Fibroblast of lung (primary cell): ENCODE results near the gene ANO1. TPM values are rescaled to one million over a fixed set of nuclear protein-coding genes. Genes with fewer than 3 reads are reported as not detected.

Experiments
- DNase-seq, 2 donors: peaks; one replicate each; pipeline versions ENCODE4 v3.0.0 to v3.0.0-alpha.2; 2010; ENCODE audit warnings: low read depth in 2 of 2
- H2AFZ ChIP-seq: 2 replicates; pipeline ENCODE4 v1.5.1; 2012; ENCODE audit warnings: low read length, control low read depth, inconsistent platforms
- H3K27ac ChIP-seq: 2 replicates; pipeline ENCODE4 v1.5.1; 2011; ENCODE audit warnings: low read length, control low read depth; ENCODE audit not compliant: insufficient read depth
- H3K27me3 ChIP-seq: 2 replicates; pipeline ENCODE4 v1.5.1; 2011; ENCODE audit warnings: mild to moderate bottlenecking, low read length; ENCODE audit not compliant: control insufficient read depth, insufficient read depth
- H3K36me3 ChIP-seq: 2 replicates; pipeline ENCODE4 v1.5.1; 2011; ENCODE audit warnings: low read length; ENCODE audit not compliant: control insufficient read depth, insufficient read depth
- H3K4me1 ChIP-seq: 2 replicates; pipeline ENCODE4 v1.5.1; 2011; ENCODE audit warnings: low read length; ENCODE audit not compliant: control insufficient read depth, insufficient read depth; ENCODE audit errors: extremely low read depth
- H3K4me2 ChIP-seq: 2 replicates; pipeline ENCODE4 v1.5.1; 2011; ENCODE audit warnings: low read length, control low read depth; ENCODE audit not compliant: insufficient read depth; ENCODE audit errors: extremely low read depth
- H3K4me3 ChIP-seq, 4 experiments: fragments of 200-600 bp in 1 of 4; sonication (generic) in 1 of 4; replicated peaks in 1 of 4; 2 replicates each; pipeline ENCODE4 v1.5.1; 2011 to 2016; ENCODE audit warnings: low read length in 4 of 4, low read depth in 3 of 4, mild to moderate bottlenecking in 3 of 4, control low read depth in 2 of 4, inconsistent platforms in 1 of 4, mixed read lengths in 1 of 4; ENCODE audit not compliant: insufficient read depth in 1 of 4; ENCODE audit errors: control extremely low read depth in 1 of 4
- H3K79me2 ChIP-seq: 2 replicates; pipeline ENCODE4 v1.5.1; 2012; ENCODE audit warnings: mild to moderate bottlenecking, low read length, inconsistent platforms; ENCODE audit not compliant: control insufficient read depth, insufficient read depth
- H3K9ac ChIP-seq: 2 replicates; pipeline ENCODE4 v1.5.1; 2011; ENCODE audit warnings: mild to moderate bottlenecking, low read length, control low read depth; ENCODE audit not compliant: insufficient read depth
- H3K9me3 ChIP-seq: 2 replicates; pipeline ENCODE4 v1.5.1; 2012; ENCODE audit warnings: low read depth, low read length; ENCODE audit not compliant: control insufficient read depth, insufficient read depth
- H4K20me1 ChIP-seq: 2 replicates; pipeline ENCODE4 v1.5.1; 2011; ENCODE audit warnings: low read length; ENCODE audit not compliant: control insufficient read depth, insufficient read depth; ENCODE audit errors: extremely low read depth
- EZH2 ChIP-seq: IDR thresholded peaks from 2 replicates; pipeline ENCODE4 v1.5.1; 2012; ENCODE audit warnings: low read length, control low read depth, mild to moderate bottlenecking; ENCODE audit errors: missing control alignments
- polyA plus RNA-seq, 2 donors: library from polyadenylated mRNA; depleted of rRNA in 1 of 2; stranded (reverse) in 1 of 2; unstranded in 1 of 2; fragments of >200 nt; gene quantifications; 2 replicates each; pipeline ENCODE4 v1.2.1, GENCODE V29; 2011 to 2012; ENCODE audit warnings: missing spikeins in 1 of 2
- total RNA-seq: library from RNA; depleted of rRNA; stranded (reverse); fragments of >200 nt; gene quantifications from 2 replicates; pipeline ENCODE4 v1.2.1, GENCODE V29; 2014
- TF ChIP-seq, protein P1 (sequence below), 2 donors: IDR thresholded peaks in 1 of 2; conservative IDR thresholded peaks in 1 of 2; 1 replicate in 1 of 2; 2 replicates in 1 of 2; pipeline ENCODE4 v1.5.1; 2011 to 2012; ENCODE audit warnings: low read length in 2 of 2, control low read depth in 1 of 2, inconsistent platforms in 1 of 2, low read depth in 1 of 2, mild to moderate bottlenecking in 1 of 2

The ANO1 gene
- total and polyA plus RNA-seq, 2 donors (not counting 1 experiment from before 2014, with no cell fraction given): 0.99 to 4.1 TPM

DNA sequence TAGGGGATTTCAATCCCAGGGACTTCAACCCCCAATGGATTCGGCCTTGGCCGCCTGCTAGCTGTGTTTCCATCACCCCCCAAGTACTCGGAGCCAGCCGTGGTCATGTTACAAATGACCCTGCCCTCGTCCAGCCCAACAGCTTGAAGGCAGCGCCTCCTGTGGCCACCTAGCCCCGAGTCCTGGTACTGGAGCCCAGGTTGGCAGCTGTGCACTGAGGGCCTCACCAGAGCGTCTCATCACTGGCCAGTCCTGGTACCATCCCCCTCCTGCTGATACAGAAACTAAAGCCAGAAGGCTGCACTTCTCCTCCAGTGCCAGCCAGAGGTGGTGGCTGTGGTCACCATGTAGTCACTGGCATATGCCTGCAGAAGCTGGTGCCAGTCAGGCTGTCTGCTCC is 80.1 kb downstream of the ANO1 start:
- Histone ChIP-seq H4K20me1 (no peaks in the 10 kb centered on the region), H2AFZ (no peak overlapping the region), H3K9ac (no peak overlapping the region), H3K4me2 (no peak overlapping the region), H3K27ac (no peak overlapping the region), H3K36me3 (no peaks in the 10 kb centered on the region), H3K27me3 (no peaks in the 10 kb centered on the region), H3K9me3 (no peaks in the 10 kb centered on the region), H3K4me1 (no peaks in the 10 kb centered on the region), H3K79me2 (no peaks in the 10 kb centered on the region), H3K4me3 (no peak overlapping the region)
- peak; percentile 13 to 19 for DNase-seq
- no peak for TF ChIP-seq EZH2
- TF ChIP-seq, protein P1, sequence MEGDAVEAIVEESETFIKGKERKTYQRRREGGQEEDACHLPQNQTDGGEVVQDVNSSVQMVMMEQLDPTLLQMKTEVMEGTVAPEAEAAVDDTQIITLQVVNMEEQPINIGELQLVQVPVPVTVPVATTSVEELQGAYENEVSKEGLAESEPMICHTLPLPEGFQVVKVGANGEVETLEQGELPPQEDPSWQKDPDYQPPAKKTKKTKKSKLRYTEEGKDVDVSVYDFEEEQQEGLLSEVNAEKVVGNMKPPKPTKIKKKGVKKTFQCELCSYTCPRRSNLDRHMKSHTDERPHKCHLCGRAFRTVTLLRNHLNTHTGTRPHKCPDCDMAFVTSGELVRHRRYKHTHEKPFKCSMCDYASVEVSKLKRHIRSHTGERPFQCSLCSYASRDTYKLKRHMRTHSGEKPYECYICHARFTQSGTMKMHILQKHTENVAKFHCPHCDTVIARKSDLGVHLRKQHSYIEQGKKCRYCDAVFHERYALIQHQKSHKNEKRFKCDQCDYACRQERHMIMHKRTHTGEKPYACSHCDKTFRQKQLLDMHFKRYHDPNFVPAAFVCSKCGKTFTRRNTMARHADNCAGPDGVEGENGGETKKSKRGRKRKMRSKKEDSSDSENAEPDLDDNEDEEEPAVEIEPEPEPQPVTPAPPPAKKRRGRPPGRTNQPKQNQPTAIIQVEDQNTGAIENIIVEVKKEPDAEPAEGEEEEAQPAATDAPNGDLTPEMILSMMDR (conservative IDR thresholded peaks at IDR 0.05 in 1 of 2, IDR thresholded peaks at IDR 0.05 in 1 of 2; ENCODE audit: low read depth in 1 of 2, low read length in 2 of 2): peak; percentile 24 to 34

DNA sequence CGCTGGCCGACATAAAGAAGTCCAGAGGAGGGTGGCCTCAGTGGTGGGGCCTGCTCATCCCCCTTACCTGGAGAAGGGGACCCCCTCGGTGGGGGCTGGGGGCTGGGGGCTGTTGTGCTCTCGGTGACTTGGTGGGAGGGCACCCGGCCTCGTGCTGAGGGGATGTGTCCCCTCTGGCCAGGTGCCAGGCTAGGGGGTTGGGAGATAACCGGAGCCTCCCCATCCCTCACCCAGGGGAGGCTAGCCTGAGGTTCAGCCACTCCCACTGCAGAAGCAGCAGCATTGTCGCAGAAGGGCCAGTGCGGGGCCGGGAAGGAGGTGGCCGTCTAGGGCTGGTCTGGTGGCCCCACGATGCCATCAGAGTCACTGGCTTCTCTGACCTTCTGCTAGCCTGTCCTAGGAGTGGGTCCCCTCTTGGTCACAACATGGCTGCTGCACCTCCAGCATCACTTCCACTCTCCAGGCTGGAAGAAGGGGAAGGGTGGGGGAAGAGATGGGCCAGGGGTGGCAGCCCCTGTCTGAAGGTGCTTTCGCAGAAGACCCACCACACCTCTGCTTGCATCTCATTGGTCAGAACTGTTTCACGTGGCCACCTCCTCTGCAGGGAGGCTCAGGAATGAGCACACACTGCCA is 80.8 kb downstream of the ANO1 start:
- DNase-seq: no peak
- Histone ChIP-seq H3K4me3 (no peak overlapping the region), H3K27me3 (no peaks in the 10 kb centered on the region), H3K9ac (no peak overlapping the region), H4K20me1 (no peaks in the 10 kb centered on the region), H2AFZ (no peak overlapping the region), H3K79me2 (no peaks in the 10 kb centered on the region), H3K4me2 (no peak overlapping the region), H3K36me3 (no peaks in the 10 kb centered on the region), H3K9me3 (no peaks in the 10 kb centered on the region), H3K27ac (no peak overlapping the region), H3K4me1 (no peaks in the 10 kb centered on the region)
- TF ChIP-seq, protein P1 (conservative IDR thresholded peaks at IDR 0.05 in 1 of 2, IDR thresholded peaks at IDR 0.05 in 1 of 2; ENCODE audit: low read depth in 1 of 2, low read length in 2 of 2): no peak
- TF ChIP-seq EZH2: no peak

DNA sequence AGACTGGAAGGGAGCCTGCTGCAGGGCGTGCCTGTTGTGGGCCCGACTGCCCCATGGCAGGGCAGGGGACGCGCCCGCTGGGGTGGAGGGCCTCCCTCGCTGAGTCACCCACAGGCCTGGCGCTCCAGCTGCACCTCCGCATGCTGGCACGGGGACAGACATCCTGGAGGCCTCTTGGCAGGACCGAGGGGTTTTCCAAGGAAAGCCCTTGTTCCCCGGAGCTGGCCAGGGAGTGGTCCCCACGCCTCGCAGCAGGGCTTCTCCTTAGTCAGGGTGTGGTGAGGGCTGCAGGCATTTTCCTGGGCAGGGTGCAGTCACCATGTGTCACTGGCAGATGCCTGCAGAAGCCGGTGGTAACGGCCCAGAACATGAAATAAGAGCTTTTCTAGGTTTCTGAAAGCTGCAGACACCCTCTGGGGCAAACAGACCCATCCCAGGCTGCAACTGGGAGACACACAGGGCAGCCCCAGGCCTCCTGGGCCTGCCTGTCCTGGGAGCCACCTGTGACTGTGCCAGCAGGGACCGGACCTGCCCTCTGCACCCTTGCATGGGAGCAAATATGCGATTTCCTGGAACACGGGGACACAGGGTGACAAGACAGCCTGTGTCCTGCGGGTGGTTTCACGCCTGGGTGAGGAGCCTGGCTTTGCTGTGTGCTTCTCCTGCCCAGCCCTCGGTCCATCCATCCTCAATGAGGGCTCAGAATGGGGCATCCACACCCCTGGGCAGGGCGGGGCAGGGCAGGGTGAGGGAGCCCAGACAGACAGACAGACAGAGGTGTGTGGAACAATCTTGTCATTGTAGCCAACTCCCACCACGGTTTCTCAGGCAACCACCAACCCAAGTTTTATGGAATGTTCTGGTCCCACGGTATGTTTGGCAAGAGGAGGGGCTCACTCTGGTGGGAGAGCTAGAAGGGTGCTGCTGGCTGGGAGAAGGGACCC is 81.8 kb downstream of the ANO1 start:
- H3K9ac ChIP-seq: no peak overlapping the region

More for the DNA sequence above, 81.8 kb downstream of the ANO1 start:
- Histone ChIP-seq H3K4me2 (no peak overlapping the region), H3K4me3 (no peak overlapping the region), H3K27ac (no peak overlapping the region), H3K36me3 (no peaks in the 10 kb centered on the region), H4K20me1 (no peaks in the 10 kb centered on the region), H3K9me3 (no peaks in the 10 kb centered on the region), H3K4me1 (no peaks in the 10 kb centered on the region), H3K79me2 (no peaks in the 10 kb centered on the region), H3K27me3 (no peaks in the 10 kb centered on the region), H2AFZ (no peak overlapping the region)
- peak; percentile 8 to 81 for DNase-seq
- TF ChIP-seq, protein P1 (conservative IDR thresholded peaks at IDR 0.05 in 1 of 2, IDR thresholded peaks at IDR 0.05 in 1 of 2; ENCODE audit: low read depth in 1 of 2, low read length in 2 of 2): no peak
- TF ChIP-seq EZH2: no peak
